Epithelial cell of esophagus (primary cell): ENCODE data around the gene PIGL.
"Not testable (repeated sequence)": the region's sequence is repeated elsewhere in the genome, so short reads cannot be mapped to it uniquely, and the experiment has no call there.

Experiments used
- DNase-seq: peaks from one replicate; pipeline ENCODE4 v3.0.0; 2010; ENCODE audit warnings: low read depth
- H3K4me3 ChIP-seq: 2 replicates; pipeline ENCODE4 v1.5.1; 2011; ENCODE audit warnings: mild to moderate bottlenecking, low read length, control low read depth
- TF ChIP-seq, protein P1 (sequence below): IDR thresholded peaks from 2 replicates; pipeline ENCODE4 v1.5.1; 2011; ENCODE audit warnings: low read depth, mild to moderate bottlenecking, low read length, control low read depth, inconsistent platforms; ENCODE audit not compliant: insufficient read depth; ENCODE audit errors: missing control alignments

The PIGL gene

GRCh38 chr17:16286947-16287562, 70.0 kb downstream of the PIGL start:
- no peak for DNase-seq
- no peak overlapping the region for H3K4me3 ChIP-seq
- TF ChIP-seq, protein P1, sequence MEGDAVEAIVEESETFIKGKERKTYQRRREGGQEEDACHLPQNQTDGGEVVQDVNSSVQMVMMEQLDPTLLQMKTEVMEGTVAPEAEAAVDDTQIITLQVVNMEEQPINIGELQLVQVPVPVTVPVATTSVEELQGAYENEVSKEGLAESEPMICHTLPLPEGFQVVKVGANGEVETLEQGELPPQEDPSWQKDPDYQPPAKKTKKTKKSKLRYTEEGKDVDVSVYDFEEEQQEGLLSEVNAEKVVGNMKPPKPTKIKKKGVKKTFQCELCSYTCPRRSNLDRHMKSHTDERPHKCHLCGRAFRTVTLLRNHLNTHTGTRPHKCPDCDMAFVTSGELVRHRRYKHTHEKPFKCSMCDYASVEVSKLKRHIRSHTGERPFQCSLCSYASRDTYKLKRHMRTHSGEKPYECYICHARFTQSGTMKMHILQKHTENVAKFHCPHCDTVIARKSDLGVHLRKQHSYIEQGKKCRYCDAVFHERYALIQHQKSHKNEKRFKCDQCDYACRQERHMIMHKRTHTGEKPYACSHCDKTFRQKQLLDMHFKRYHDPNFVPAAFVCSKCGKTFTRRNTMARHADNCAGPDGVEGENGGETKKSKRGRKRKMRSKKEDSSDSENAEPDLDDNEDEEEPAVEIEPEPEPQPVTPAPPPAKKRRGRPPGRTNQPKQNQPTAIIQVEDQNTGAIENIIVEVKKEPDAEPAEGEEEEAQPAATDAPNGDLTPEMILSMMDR: no peak

- DNase-seq: no peak
- no peak overlapping the region for H3K4me3 ChIP-seq
- TF ChIP-seq, protein P1: no peak
These were observed 70.6 kb downstream of the PIGL start for GRCh38 chr17:16287563-16288027.

DNA sequence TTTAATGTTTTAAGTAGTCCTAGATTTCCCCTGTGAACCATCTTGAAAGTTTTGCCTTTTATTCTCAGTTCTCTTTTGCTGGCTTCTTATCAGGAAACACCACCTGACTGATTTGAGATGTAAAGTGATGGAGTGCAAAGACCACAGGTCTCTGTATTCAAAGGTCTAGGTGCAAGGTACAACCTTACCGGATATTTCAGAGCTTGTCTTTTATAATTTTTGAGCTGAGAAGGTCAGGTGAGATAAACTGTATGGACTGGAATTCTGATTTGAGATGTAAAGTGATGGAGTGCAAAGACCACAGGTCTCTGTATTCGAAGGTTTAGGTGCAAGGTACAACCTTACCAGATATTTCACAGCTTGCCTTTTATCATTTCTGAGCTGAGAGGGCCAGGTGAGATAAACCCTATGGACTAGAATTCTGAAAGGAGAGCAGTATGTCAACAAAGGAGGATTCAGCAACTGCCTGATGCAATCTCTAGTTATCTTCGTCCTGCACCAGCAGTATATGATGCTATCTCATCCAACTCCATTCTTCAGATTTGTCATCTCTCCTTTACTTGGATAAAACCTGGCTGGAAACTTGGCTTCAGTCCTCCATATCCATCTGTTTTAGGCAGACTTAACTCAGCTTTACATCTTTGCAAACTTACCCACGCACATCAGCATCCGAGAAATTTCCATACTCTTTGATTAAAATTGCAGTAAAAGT, 72.0 kb downstream of the PIGL start:
- no peak overlapping the region for H3K4me3 ChIP-seq
- TF ChIP-seq, protein P1: no peak
- no peak for DNase-seq

- no peak overlapping the region for H3K4me3 ChIP-seq
- TF ChIP-seq, protein P1: no peak
- DNase-seq: no peak
These were observed 76.9 kb downstream of the PIGL start for GRCh38 chr17:16293931-16294330.

- no peak overlapping the region for H3K4me3 ChIP-seq
- TF ChIP-seq, protein P1: no peak
- no peak for DNase-seq
These were observed 77.5 kb downstream of the PIGL start for GRCh38 chr17:16294560-16294959.

GRCh38 chr17:16296072-16296471, 79.1 kb downstream of the PIGL start:
- peak; percentile 58 for DNase-seq
- not testable (repeated sequence) for H3K4me3 ChIP-seq

GRCh38 chr17:16297367-16298139, 80.5 kb downstream of the PIGL start:
- no peak overlapping the region for H3K4me3 ChIP-seq
- TF ChIP-seq, protein P1: no peak

More at GRCh38 chr17:16297367-16298139, 80.5 kb downstream of the PIGL start:
- DNase-seq: no peak
